GM12865 (cell line): ENCODE measurements around the gene MFGE8.

Experiments used
- DNase-seq: peaks from one replicate; pipeline ENCODE4 v3.0.0; 2010; ENCODE audit warnings: low read depth
- H3K4me3 ChIP-seq: 2 replicates; pipeline ENCODE4 v1.5.1; 2011; ENCODE audit warnings: mild to moderate bottlenecking, low read depth, low read length, control low read depth
- CTCF ChIP-seq: IDR thresholded peaks from 2 replicates; pipeline ENCODE4 v1.5.1; 2011; ENCODE audit warnings: low read length, control low read depth, low read depth, inconsistent platforms; ENCODE audit not compliant: insufficient read depth; ENCODE audit errors: missing control alignments

The MFGE8 gene

GRCh38 chr15:88913850-88914169, 631 bp upstream of the MFGE8 start:
- DNase-seq: no peak
- H3K4me3 ChIP-seq: no peak overlapping the region
- no peak for TF ChIP-seq CTCF

GRCh38 chr15:88912500-88912921, 668 bp downstream of the MFGE8 start:
- TF ChIP-seq CTCF: no peak
- DNase-seq: no peak
- peak overlapping the region; percentile 51 for H3K4me3 ChIP-seq

- TF ChIP-seq CTCF: no peak
- H3K4me3 ChIP-seq: no peak overlapping the region
- DNase-seq: no peak
Observed at GRCh38 chr15:88911766-88912118, 1.4 kb downstream of the MFGE8 start.

GRCh38 chr15:88909956-88910831, 3.0 kb downstream of the MFGE8 start:
- no peak for TF ChIP-seq CTCF
- H3K4me3 ChIP-seq: no peak overlapping the region
- no peak for DNase-seq

- H3K4me3 ChIP-seq: no peak overlapping the region
- no peak for TF ChIP-seq CTCF
- DNase-seq: no peak
Observed at GRCh38 chr15:88908697-88909621, 4.2 kb downstream of the MFGE8 start.

GRCh38 chr15:88908123-88908522, 5.1 kb downstream of the MFGE8 start:
- no peak overlapping the region for H3K4me3 ChIP-seq
- TF ChIP-seq CTCF: no peak
- no peak for DNase-seq
